Activated T-cell treated with anti-CD3 and anti-CD28 coated beads, Interleukin-2, amount 50 U/mL, for 72 hours (primary cell): ENCODE results near the gene ADCY2. TPM values are rescaled to one million over a fixed set of nuclear protein-coding genes. Genes with fewer than 3 reads are reported as not detected.

Source experiments
- ATAC-seq, 2 donors: fragments of 150-1000 bp; cut with Tn5 transposase; replicated peaks in 1 of 2; 2 replicates each; pipeline ENCODE4 v1.10.0; 2021; ENCODE audit warnings: moderate library complexity in 2 of 2, mild to moderate bottlenecking in 1 of 2
- DNase-seq, 2 donors: peaks; one replicate each; pipeline ENCODE4 v3.0.0; 2021 to 2022; ENCODE audit warnings: mixed read lengths in 1 of 2
- H3K27ac Mint-ChIP-seq: one replicate; pipeline ENCODE4 v1.8.0; 2022; ENCODE audit warnings: mild to moderate bottlenecking, moderate library complexity, mixed read lengths
- H3K27me3 Mint-ChIP-seq: one replicate; pipeline ENCODE4 v1.8.0; 2022; ENCODE audit warnings: low read depth, mixed read lengths
- H3K36me3 Mint-ChIP-seq, 2 donors: one replicate each; pipeline ENCODE4 v1.8.0; 2022; ENCODE audit warnings: mixed read lengths in 2 of 2, mild to moderate bottlenecking in 1 of 2; ENCODE audit not compliant: insufficient read depth in 2 of 2
- H3K4me1 Mint-ChIP-seq: one replicate; pipeline ENCODE4 v1.8.0; 2022; ENCODE audit warnings: low read depth, mixed read lengths
- H3K4me3 Mint-ChIP-seq, 2 donors: one replicate each; pipeline ENCODE4 v1.8.0; 2022; ENCODE audit warnings: mild to moderate bottlenecking in 2 of 2, mixed read lengths in 2 of 2, moderate library complexity in 2 of 2
- H3K9me3 Mint-ChIP-seq, 2 donors: one replicate each; pipeline ENCODE4 v1.8.0; 2022; ENCODE audit warnings: mixed read lengths in 2 of 2
- total RNA-seq, 2 donors: library from RNA; stranded (reverse); gene quantifications; one replicate each; pipeline ENCODE4 v1.2.3, GENCODE V29; 2022

Gene ADCY2
- total RNA-seq, 2 donors from 2014 or later: not detected

GRCh38 chr5:7434914-7435313 lies 39.0 kb downstream of the ADCY2 start:
- H3K36me3 Mint-ChIP-seq: no peaks in the 10 kb centered on the region
- ATAC-seq (no peak), DNase-seq (no peak)
- H3K4me1 Mint-ChIP-seq: no peaks in the 10 kb centered on the region
- no peak overlapping the region for H3K27ac Mint-ChIP-seq
- H3K9me3 Mint-ChIP-seq: peaks cover 2% of the 10 kb centered on the region in 2 donors
- no peaks in the 10 kb centered on the region for H3K27me3 Mint-ChIP-seq
- no peak overlapping the region for H3K4me3 Mint-ChIP-seq

DNA sequence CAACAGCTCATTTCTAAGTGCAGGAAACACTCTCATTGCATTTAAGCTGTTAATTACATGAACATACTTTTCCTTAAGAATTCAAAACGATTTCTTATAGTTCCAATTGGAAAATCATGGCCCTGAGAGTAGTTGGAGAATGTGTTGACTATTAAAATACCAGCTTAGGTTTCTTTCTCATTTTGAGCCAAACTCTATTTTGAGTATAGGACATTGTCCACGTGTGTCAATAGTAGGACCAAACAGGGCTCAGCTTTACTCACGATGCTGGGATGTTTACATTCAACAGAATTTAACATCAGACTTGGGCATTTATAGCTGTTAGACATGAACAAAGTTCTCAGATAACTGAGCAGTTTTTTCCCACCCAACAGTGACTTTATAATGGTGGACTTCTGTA lies 39.6 kb downstream of the ADCY2 start:
- no peaks in the 10 kb centered on the region for H3K4me1 Mint-ChIP-seq
- H3K27ac Mint-ChIP-seq: no peak overlapping the region
- no peak for DNase-seq
- ATAC-seq: no peak
- no peaks in the 10 kb centered on the region for H3K27me3 Mint-ChIP-seq
- peaks cover 2% of the 10 kb centered on the region in 2 donors for H3K9me3 Mint-ChIP-seq
- no peaks in the 10 kb centered on the region for H3K36me3 Mint-ChIP-seq
- H3K4me3 Mint-ChIP-seq: no peak overlapping the region

DNA sequence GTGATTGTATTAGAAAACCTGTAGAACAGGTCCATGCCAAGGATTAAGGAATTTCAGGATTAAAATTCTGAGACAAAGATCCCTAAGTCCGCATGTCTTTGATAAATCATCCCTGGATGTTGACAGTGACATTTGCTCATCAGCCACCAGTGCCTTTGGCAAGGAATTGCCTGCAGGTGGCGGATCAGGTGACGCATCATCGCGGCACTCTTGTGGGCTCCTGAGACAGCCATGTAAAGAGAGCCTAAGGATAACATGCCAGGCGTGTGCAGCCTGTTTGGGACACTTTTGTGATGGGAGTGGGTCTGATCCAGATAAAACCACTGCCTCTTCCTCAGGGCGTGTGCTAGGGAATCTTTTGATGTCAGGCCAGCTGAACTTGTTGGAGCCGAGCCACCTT lies 40.6 kb downstream of the ADCY2 start:
- ATAC-seq: no peak
- Mint-ChIP-seq H3K27ac (no peak overlapping the region), H3K36me3 (no peaks in the 10 kb centered on the region), H3K4me1 (no peaks in the 10 kb centered on the region), H3K4me3 (no peak overlapping the region), H3K9me3 (peaks cover 2% of the 10 kb centered on the region in 2 donors), H3K27me3 (no peaks in the 10 kb centered on the region)
- DNase-seq: no peak

DNA sequence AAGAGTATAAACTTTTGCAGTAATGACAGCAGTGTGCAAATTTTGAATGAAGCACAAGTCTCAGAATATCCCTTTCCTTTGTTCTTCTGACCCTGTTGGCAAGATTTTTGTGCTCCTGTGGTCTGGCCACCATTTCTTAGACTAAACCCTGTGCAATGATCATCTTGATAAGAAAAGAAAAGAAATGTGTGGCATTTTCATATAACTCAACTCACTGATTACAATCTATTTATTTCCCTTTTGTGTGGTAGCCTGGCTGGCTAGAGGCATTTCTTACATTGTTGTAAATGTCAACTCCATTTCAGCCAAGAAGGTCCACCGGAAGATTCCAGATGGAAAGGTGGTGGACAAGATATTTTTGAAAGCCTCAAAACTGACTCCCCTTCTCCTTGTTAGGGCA lies 41.9 kb downstream of the ADCY2 start:
- Mint-ChIP-seq H3K36me3 (no peaks in the 10 kb centered on the region), H3K27ac (no peak overlapping the region), H3K27me3 (no peaks in the 10 kb centered on the region), H3K4me1 (no peaks in the 10 kb centered on the region), H3K9me3 (peaks cover 2% of the 10 kb centered on the region in 2 donors), H3K4me3 (no peak overlapping the region)
- ATAC-seq (no peak), DNase-seq (no peak)

GRCh38 chr5:7445068-7445467 lies 49.1 kb downstream of the ADCY2 start:
- no peak overlapping the region for H3K27ac Mint-ChIP-seq
- DNase-seq (no peak), ATAC-seq (no peak)
- no peaks in the 10 kb centered on the region for H3K9me3 Mint-ChIP-seq
- no peaks in the 10 kb centered on the region for H3K27me3 Mint-ChIP-seq
- H3K36me3 Mint-ChIP-seq: no peaks in the 10 kb centered on the region
- no peak overlapping the region for H3K4me3 Mint-ChIP-seq
- no peaks in the 10 kb centered on the region for H3K4me1 Mint-ChIP-seq

DNA sequence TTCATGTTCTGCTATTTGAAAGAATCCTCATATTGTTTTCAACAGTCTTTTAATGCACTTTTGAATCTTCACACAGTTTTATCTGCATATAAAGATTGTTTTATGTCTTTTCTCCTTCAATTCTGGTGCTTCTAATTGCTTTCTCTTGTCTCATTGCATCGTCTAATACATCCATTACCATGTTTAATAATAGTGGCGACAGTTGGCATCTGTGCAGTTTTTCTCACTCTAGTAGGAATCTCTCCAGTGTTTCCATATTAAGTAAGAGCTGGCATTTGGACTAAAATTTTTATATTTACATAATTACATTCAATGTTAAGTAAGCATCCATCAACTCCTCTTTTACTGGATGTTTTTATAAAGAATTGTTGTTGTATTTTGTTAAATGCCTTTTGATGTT lies 49.9 kb downstream of the ADCY2 start:
- H3K27ac Mint-ChIP-seq: no peak overlapping the region
- ATAC-seq (no peak), DNase-seq (no peak)
- no peak overlapping the region for H3K4me3 Mint-ChIP-seq
- H3K36me3 Mint-ChIP-seq: no peaks in the 10 kb centered on the region
- no peaks in the 10 kb centered on the region for H3K27me3 Mint-ChIP-seq
- H3K9me3 Mint-ChIP-seq: no peaks in the 10 kb centered on the region
- H3K4me1 Mint-ChIP-seq: no peaks in the 10 kb centered on the region

DNA sequence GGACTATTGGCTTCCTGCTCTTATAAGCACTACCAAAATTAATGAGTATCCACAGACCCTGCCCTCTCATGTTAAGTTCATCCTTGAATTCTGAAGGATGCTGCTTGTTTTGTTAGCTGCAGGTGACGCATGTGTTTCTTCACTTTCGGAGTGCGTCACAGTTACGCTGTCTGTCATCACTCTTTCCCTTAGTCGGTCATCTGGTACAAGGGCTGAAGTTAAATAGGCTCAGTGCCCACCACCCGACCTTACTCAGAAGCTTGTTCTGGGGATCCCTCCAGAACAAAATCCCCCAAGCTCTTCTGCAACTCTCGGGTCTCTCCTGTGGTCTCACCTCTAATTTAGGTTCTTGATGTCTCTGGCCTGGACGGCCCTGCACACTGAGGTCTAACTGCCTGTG lies 51.0 kb downstream of the ADCY2 start:
- Mint-ChIP-seq H3K4me3 (no peak overlapping the region), H3K4me1 (no peaks in the 10 kb centered on the region), H3K27me3 (no peaks in the 10 kb centered on the region), H3K9me3 (no peaks in the 10 kb centered on the region), H3K36me3 (no peaks in the 10 kb centered on the region), H3K27ac (no peak overlapping the region)
- DNase-seq: no peak
- ATAC-seq: no peak

GRCh38 chr5:7453947-7454346 lies 58.0 kb downstream of the ADCY2 start:
- DNase-seq: no peak
- H3K27ac Mint-ChIP-seq: no peak overlapping the region
- no peak overlapping the region for H3K4me3 Mint-ChIP-seq
- ATAC-seq: no peak
- no peaks in the 10 kb centered on the region for H3K36me3 Mint-ChIP-seq
- peaks cover 0 to 3% of the 10 kb centered on the region in 2 donors for H3K9me3 Mint-ChIP-seq
- H3K4me1 Mint-ChIP-seq: no peaks in the 10 kb centered on the region
- H3K27me3 Mint-ChIP-seq: no peaks in the 10 kb centered on the region

DNA sequence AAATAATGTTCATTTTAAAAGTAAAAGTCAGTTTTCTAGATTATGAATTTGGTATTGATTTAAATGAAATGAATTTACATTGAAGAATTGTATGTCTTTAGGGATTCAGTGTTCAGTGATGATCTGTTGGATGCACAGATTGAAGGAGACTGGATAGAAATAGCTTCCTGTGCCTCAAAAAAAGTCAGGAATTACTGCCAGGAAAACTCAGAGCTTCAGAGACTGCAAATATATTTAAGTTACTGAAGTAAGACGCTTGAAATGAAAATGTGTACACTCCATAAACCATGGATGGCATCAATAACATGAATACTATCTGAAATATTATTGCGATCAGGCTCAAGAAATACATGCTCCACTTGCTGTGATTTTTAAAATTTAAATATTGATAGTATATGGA lies 60.3 kb downstream of the ADCY2 start:
- no peak for ATAC-seq
- H3K27ac Mint-ChIP-seq: no peak overlapping the region

DNA sequence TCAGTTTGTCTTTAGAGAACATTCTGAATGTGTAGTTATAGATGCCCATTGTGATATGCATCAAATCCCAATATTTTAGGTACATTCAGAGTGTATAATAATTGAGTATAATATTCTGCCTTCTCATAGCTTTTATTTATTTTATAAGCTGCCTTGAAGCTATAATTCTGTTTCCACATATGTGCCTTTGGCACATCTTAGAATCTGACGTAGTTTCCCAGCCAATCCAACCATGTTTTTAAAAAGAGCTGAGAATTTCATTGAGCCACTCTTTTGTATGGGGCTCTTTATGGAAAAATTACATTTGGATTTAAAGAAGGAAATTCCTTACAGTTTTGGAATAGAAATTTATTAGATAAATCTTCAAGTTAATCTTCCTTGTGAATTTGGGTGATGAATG lies 65.4 kb downstream of the ADCY2 start:
- Mint-ChIP-seq H3K4me1 (no peaks in the 10 kb centered on the region), H3K27ac (no peak overlapping the region), H3K36me3 (no peaks in the 10 kb centered on the region), H3K4me3 (no peak overlapping the region), H3K9me3 (no peaks in the 10 kb centered on the region), H3K27me3 (no peaks in the 10 kb centered on the region)
- no peak for DNase-seq
- no peak for ATAC-seq

More for the DNA sequence above, 60.3 kb downstream of the ADCY2 start:
- DNase-seq: no peak
- H3K4me3 Mint-ChIP-seq: no peak overlapping the region
- H3K4me1 Mint-ChIP-seq: no peaks in the 10 kb centered on the region
- no peaks in the 10 kb centered on the region for H3K27me3 Mint-ChIP-seq
- H3K9me3 Mint-ChIP-seq: peaks cover 0 to 3% of the 10 kb centered on the region in 2 donors
- no peaks in the 10 kb centered on the region for H3K36me3 Mint-ChIP-seq

DNA sequence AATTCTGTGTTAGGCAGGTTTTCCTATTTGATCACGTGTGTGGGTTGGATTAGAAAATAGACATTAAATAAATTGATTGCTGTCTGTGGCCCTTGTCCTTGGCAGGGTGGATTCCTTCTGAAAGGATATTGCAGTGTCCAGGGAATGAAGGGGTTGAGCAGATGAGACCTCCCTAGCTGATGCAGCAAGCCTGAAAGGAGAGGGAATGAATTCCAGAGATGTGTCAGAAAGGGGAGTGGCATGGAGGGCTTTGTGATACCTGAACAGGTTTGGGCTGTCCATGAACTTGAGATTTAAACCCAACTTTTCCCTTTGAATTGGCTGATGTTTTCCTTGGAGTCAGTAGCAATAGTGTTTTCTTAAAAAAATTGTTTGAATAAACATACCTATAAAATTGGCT lies 66.8 kb downstream of the ADCY2 start:
- Mint-ChIP-seq H3K36me3 (no peaks in the 10 kb centered on the region), H3K4me1 (no peaks in the 10 kb centered on the region), H3K9me3 (no peaks in the 10 kb centered on the region), H3K4me3 (no peak overlapping the region), H3K27me3 (no peaks in the 10 kb centered on the region), H3K27ac (no peak overlapping the region)
- no peak for DNase-seq
- no peak for ATAC-seq

GRCh38 chr5:7464182-7464581 lies 68.2 kb downstream of the ADCY2 start:
- no peak overlapping the region for H3K27ac Mint-ChIP-seq
- no peaks in the 10 kb centered on the region for H3K9me3 Mint-ChIP-seq
- ATAC-seq: no peak
- DNase-seq: no peak
- no peaks in the 10 kb centered on the region for H3K36me3 Mint-ChIP-seq
- H3K27me3 Mint-ChIP-seq: no peaks in the 10 kb centered on the region
- H3K4me3 Mint-ChIP-seq: no peak overlapping the region
- no peaks in the 10 kb centered on the region for H3K4me1 Mint-ChIP-seq

DNA sequence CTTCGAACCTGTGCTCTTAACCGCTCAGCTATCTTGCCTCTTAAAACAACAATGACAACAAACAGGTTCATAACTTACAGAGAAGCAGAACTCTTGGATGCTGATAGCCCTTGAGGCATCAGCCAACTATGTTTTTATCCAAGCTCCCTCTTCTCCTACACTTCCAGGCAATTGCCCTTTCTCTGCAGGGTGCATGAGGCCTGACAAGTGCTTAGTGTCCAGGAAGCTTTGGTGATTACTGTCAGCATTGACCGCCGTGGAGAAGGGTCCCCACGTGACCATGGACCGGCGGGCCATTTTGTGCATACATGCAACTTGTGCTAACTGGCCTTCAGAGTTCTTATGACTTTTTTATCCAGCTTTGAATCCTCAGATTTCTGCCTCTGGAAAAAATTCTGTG lies 71.2 kb downstream of the ADCY2 start:
- no peak overlapping the region for H3K27ac Mint-ChIP-seq
- H3K4me3 Mint-ChIP-seq: no peak overlapping the region
- H3K9me3 Mint-ChIP-seq: peaks cover 4% of the 10 kb centered on the region in 2 donors
- DNase-seq: no peak
- H3K36me3 Mint-ChIP-seq: no peaks in the 10 kb centered on the region
- ATAC-seq: no peak
- H3K27me3 Mint-ChIP-seq: no peaks in the 10 kb centered on the region
- no peaks in the 10 kb centered on the region for H3K4me1 Mint-ChIP-seq

DNA sequence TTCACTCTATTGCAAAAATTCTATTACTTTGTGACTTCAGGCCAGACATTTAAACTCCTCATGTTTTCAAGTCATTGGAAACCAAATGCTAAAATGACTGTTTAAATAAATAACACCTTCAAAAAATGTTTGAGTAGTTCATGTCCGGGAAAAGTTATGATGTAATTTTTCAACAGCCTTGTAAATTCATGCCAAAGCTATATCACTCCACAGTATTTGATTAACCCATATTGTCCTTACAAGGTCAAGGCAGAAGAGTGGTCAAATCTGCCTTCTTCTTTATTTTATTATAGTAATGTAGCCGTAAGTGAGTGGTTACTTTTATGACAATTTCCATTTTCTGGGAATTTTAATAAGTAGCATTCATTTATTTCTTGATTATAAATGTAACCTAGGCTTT lies 72.8 kb downstream of the ADCY2 start:
- DNase-seq: no peak
- no peak for ATAC-seq
- Mint-ChIP-seq H3K36me3 (no peaks in the 10 kb centered on the region), H3K9me3 (peaks cover 4% of the 10 kb centered on the region in 2 donors), H3K27me3 (no peaks in the 10 kb centered on the region), H3K4me1 (no peaks in the 10 kb centered on the region), H3K27ac (no peak overlapping the region), H3K4me3 (no peak overlapping the region)
